ENCODE results near the gene ALDH4A1.

Gene ALDH4A1

GRCh38 chr1:18938707-18939070 is 36.3 kb upstream of the ALDH4A1 start:
- no peak for DNase-seq

GRCh38 chr1:18938008-18938706 is 35.8 kb upstream of the ALDH4A1 start:
- no peak for DNase-seq

GRCh38 chr1:18937539-18937938 is 35.2 kb upstream of the ALDH4A1 start:
- no peak for DNase-seq

GRCh38 chr1:18936814-18937481 is 34.6 kb upstream of the ALDH4A1 start:
- no peak for DNase-seq

GRCh38 chr1:18936471-18936813 is 34.1 kb upstream of the ALDH4A1 start:
- no peak for DNase-seq

GRCh38 chr1:18934205-18935000 is 32.0 kb upstream of the ALDH4A1 start:
- no peak for DNase-seq

- no peak for DNase-seq
Measured at GRCh38 chr1:18932879-18933278, 30.5 kb upstream of the ALDH4A1 start.

- no peak for DNase-seq
Measured at GRCh38 chr1:18932387-18932786, 30.0 kb upstream of the ALDH4A1 start.

GRCh38 chr1:18931730-18932129 is 29.4 kb upstream of the ALDH4A1 start:
- DNase-seq: no peak

- DNase-seq: no peak
Measured at GRCh38 chr1:18929686-18930085, 27.3 kb upstream of the ALDH4A1 start.

- no peak for DNase-seq
Measured at GRCh38 chr1:18928985-18929384, 26.6 kb upstream of the ALDH4A1 start.

- DNase-seq: no peak
Measured at GRCh38 chr1:18928406-18928805, 26.1 kb upstream of the ALDH4A1 start.

- no peak for DNase-seq
Measured at GRCh38 chr1:18927654-18928272, 25.4 kb upstream of the ALDH4A1 start.

- no peak for DNase-seq
Measured at GRCh38 chr1:18927082-18927653, 24.8 kb upstream of the ALDH4A1 start.

- DNase-seq: no peak
Measured at GRCh38 chr1:18926315-18927081, 24.1 kb upstream of the ALDH4A1 start.

GRCh38 chr1:18925279-18925678 is 22.9 kb upstream of the ALDH4A1 start:
- no peak for DNase-seq

GRCh38 chr1:18924221-18924691 is 21.9 kb upstream of the ALDH4A1 start:
- no peak for DNase-seq

- no peak for DNase-seq
Measured at GRCh38 chr1:18923756-18924211, 21.4 kb upstream of the ALDH4A1 start.

GRCh38 chr1:18922848-18923755 is 20.7 kb upstream of the ALDH4A1 start:
- no peak for DNase-seq

- no peak for DNase-seq
Measured at GRCh38 chr1:18922319-18922726, 20.0 kb upstream of the ALDH4A1 start.

All from NCI-H1048 (cell line).